T-helper 1 cell treated with Interleukin-12 subunit alpha and Interleukin-12 subunit beta and Interleukin-4 antibody, amounts not matched to agents 30 μg/mL and 1 μg/mL, for 36 hours (primary cell): Measurements from ENCODE around the gene BCL2A1.
"Not testable (repeated sequence)": the region's sequence is repeated elsewhere in the genome, so short reads cannot be mapped to it uniquely, and the experiment has no call there.

Experiments
- H3K27ac Mint-ChIP-seq: one replicate; pipeline ENCODE4 v1.8.0; 2021; ENCODE audit warnings: mild to moderate bottlenecking, mixed read lengths
- H3K27me3 Mint-ChIP-seq: one replicate; pipeline ENCODE4 v1.8.0; 2021; ENCODE audit warnings: low read depth, mixed read lengths
- H3K36me3 Mint-ChIP-seq: one replicate; pipeline ENCODE4 v1.8.0; 2021; ENCODE audit warnings: low read depth, mixed read lengths
- H3K4me1 Mint-ChIP-seq: one replicate; pipeline ENCODE4 v1.8.0; 2021; ENCODE audit warnings: low read depth, mixed read lengths
- H3K4me3 Mint-ChIP-seq: one replicate; pipeline ENCODE4 v1.8.0; 2021; ENCODE audit warnings: mild to moderate bottlenecking, moderate library complexity, mixed read lengths
- H3K9me3 Mint-ChIP-seq: one replicate; pipeline ENCODE4 v1.8.0; 2021; ENCODE audit warnings: mixed read lengths

BCL2A1 gene

GRCh38 chr15:79957741-79958140 lies 13.3 kb downstream of the BCL2A1 start:
- Mint-ChIP-seq H3K4me1 (peaks cover 18% of the 10 kb centered on the region), H3K9me3 (no peaks in the 10 kb centered on the region), H3K4me3 (no peak overlapping the region), H3K36me3 (peaks cover 12% of the 10 kb centered on the region), H3K27ac (no peak overlapping the region), H3K27me3 (no peaks in the 10 kb centered on the region)

- H3K9me3 Mint-ChIP-seq, result no peaks in the 10 kb centered on the region
- H3K4me3 Mint-ChIP-seq, result no peak overlapping the region
- peaks cover 17% of the 10 kb centered on the region for H3K4me1 Mint-ChIP-seq
- no peaks in the 10 kb centered on the region for H3K27me3 Mint-ChIP-seq
- H3K27ac Mint-ChIP-seq, result no peak overlapping the region
- H3K36me3 Mint-ChIP-seq, result peaks cover 9% of the 10 kb centered on the region
These were observed 14.5 kb downstream of the BCL2A1 start for GRCh38 chr15:79956354-79956939.

GRCh38 chr15:79954661-79955060 lies 16.3 kb downstream of the BCL2A1 start:
- Mint-ChIP-seq H3K36me3 (peaks cover 2% of the 10 kb centered on the region), H3K4me3 (no peak overlapping the region), H3K27me3 (no peaks in the 10 kb centered on the region), H3K27ac (no peak overlapping the region), H3K9me3 (no peaks in the 10 kb centered on the region), H3K4me1 (peaks cover 17% of the 10 kb centered on the region)

DNA sequence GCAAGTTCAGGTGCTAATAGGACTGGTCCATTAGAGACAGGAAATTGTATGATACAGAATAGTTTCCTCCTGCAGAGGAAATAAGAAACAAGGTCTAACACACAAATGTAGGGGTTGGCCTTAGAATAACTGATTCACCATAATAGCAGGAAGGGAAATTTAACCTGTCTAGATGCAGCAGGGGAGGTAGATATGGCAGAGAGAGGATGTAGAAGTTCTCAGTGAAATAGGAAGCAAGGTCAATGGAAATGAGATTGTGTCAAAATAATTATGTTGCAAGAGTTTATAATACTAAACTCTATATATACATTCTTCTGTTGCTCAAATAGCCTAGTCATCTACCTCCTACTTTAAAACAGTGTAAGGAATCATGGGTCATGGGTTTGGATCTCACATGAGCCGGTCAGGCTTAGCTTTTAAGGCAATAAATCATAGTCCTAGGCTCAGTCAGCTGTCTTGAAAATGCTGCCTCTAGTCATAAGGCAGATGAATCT lies 17.0 kb downstream of the BCL2A1 start:
- H3K27ac Mint-ChIP-seq, result no peak overlapping the region
- H3K4me1 Mint-ChIP-seq, result peaks cover 17% of the 10 kb centered on the region
- H3K27me3 Mint-ChIP-seq, result no peaks in the 10 kb centered on the region
- H3K36me3 Mint-ChIP-seq, result peaks cover 2% of the 10 kb centered on the region
- no peaks in the 10 kb centered on the region for H3K9me3 Mint-ChIP-seq
- H3K4me3 Mint-ChIP-seq, result no peak overlapping the region

DNA sequence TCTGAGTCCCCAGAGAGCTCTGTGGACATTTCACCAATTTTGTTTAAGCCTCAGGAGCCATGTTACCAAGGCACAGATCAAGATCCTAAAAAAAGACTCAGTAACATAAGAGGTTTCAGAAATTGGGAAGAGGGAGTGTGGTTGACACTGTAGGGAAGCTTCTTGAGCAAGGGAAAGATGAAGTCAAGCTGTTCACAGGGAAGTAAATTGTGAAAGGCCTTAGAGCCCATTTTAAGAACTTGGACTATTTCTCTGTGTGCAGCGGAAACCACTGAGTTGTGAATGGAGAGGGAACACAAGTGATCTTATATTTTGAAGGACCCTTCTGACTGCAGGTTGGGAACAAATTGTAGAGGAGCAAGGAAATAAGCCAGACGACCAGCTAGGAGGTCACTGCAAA lies 18.7 kb downstream of the BCL2A1 start:
- Mint-ChIP-seq H3K4me1 (peaks cover 24% of the 10 kb centered on the region), H3K27me3 (no peaks in the 10 kb centered on the region), H3K27ac (no peak overlapping the region), H3K9me3 (no peaks in the 10 kb centered on the region), H3K4me3 (no peak overlapping the region), H3K36me3 (peaks cover 2% of the 10 kb centered on the region)

DNA sequence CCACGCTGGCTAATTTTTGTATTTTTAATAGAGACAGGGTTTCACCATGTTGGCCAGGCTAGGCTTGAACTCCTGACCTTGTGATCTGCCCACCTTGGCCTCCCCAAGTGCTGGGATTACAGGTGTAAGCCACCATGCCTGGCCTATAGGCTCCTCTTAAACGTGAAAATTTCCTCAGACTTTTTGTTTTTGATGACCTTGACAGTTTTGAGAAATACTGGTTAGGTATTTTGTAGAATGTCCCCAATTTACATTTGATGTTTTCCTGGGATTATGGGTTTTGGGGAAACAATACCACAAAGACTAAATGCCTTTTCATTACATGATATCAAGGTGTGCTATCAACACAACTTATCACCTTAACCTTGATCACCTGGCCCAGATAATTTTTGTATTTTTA lies 20.7 kb downstream of the BCL2A1 start:
- Mint-ChIP-seq H3K4me3 (no peak overlapping the region), H3K36me3 (no peaks in the 10 kb centered on the region), H3K27me3 (no peaks in the 10 kb centered on the region), H3K27ac (no peak overlapping the region), H3K4me1 (peaks cover 23% of the 10 kb centered on the region), H3K9me3 (no peaks in the 10 kb centered on the region)

DNA sequence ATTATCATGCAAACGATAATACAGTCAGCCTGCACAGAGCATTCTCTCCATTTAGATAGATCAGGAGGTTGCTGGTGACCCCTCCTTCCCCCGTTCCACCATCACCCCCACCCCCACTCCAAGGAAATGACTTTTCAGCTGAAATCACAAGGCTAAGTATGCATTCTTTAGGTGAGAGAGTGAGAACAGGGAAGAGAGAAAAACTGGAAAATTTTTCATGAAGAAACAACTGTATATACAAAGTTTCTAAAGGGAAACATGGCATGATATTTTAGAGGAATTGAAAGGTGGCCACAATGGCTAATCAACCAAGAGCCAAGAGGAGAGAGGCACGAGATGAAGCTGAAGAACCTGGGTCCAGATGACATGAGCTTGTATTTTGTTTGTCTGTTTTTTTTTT lies 22.2 kb downstream of the BCL2A1 start:
- Mint-ChIP-seq H3K9me3 (no peaks in the 10 kb centered on the region), H3K4me3 (no peak overlapping the region), H3K36me3 (no peaks in the 10 kb centered on the region), H3K4me1 (peaks cover 17% of the 10 kb centered on the region), H3K27ac (no peak overlapping the region), H3K27me3 (no peaks in the 10 kb centered on the region)

DNA sequence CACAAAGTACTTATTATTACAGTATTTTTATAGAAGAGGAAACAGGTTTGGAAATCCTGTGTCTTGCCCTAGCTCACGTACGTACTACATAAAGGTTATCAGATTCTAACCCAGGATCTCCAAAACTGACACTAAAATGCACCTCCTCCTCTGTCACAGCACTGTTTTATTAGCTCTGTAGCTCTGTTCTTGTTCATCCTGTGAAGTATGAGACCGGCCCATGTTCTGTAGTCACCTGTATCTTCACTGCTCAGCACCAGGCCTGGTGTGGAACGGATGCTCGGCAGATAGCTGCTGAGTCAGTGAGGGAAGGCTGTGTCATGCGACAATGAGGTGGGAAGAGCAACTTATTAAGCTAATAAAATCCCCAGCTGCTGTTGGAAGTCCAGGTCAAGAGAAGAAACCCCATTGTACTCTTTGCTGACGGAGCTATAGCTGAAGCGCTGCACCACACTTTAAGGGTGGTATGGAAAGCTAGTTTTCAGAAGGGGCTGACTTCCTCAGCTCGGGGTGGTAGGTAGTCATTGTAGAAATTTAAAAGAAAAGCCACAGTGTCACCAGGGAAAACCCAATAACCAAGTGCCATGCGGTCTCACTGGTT lies 22.8 kb downstream of the BCL2A1 start:
- Mint-ChIP-seq H3K27me3 (no peaks in the 10 kb centered on the region), H3K27ac (no peak overlapping the region), H3K4me1 (peaks cover 14% of the 10 kb centered on the region), H3K4me3 (no peak overlapping the region), H3K9me3 (no peaks in the 10 kb centered on the region), H3K36me3 (no peaks in the 10 kb centered on the region)

GRCh38 chr15:79947009-79947408 lies 24.0 kb downstream of the BCL2A1 start:
- Mint-ChIP-seq H3K27me3 (no peaks in the 10 kb centered on the region), H3K9me3 (no peaks in the 10 kb centered on the region), H3K36me3 (no peaks in the 10 kb centered on the region), H3K4me1 (peaks cover 12% of the 10 kb centered on the region), H3K27ac (no peak overlapping the region), H3K4me3 (no peak overlapping the region)

GRCh38 chr15:79944622-79945021 lies 26.4 kb downstream of the BCL2A1 start:
- H3K27me3 Mint-ChIP-seq, result no peaks in the 10 kb centered on the region
- no peaks in the 10 kb centered on the region for H3K36me3 Mint-ChIP-seq
- no peak overlapping the region for H3K4me3 Mint-ChIP-seq
- no peaks in the 10 kb centered on the region for H3K9me3 Mint-ChIP-seq
- H3K4me1 Mint-ChIP-seq, result peaks cover 12% of the 10 kb centered on the region
- H3K27ac Mint-ChIP-seq, result no peak overlapping the region

DNA sequence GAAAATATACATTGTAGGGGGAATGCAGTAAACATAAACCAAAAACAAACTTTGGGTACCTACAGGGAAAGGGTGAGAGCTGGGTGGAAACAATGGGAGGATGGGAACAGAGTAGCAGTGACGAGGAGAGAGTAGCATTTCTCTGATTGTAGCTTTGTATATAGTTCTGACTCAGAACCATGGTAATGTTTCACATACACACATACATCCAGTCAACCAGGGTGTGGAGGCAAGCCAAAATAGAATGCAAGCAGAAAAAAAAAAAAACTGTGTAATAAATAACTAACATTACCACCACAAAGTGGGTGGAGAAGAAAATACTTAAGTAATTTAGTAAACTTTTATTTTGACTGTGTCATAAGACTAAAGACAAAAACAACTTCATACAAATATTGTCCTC lies 27.2 kb downstream of the BCL2A1 start:
- H3K4me3 Mint-ChIP-seq, result no peak overlapping the region
- H3K27me3 Mint-ChIP-seq, result peaks cover 7% of the 10 kb centered on the region
- no peak overlapping the region for H3K27ac Mint-ChIP-seq
- no peaks in the 10 kb centered on the region for H3K36me3 Mint-ChIP-seq
- H3K9me3 Mint-ChIP-seq, result no peaks in the 10 kb centered on the region
- peaks cover 11% of the 10 kb centered on the region for H3K4me1 Mint-ChIP-seq

GRCh38 chr15:79942741-79943481 lies 28.1 kb downstream of the BCL2A1 start:
- H3K4me1 Mint-ChIP-seq, result peaks cover 5% of the 10 kb centered on the region
- H3K4me3 Mint-ChIP-seq, result no peak overlapping the region
- H3K36me3 Mint-ChIP-seq, result no peaks in the 10 kb centered on the region
- H3K27me3 Mint-ChIP-seq, result peaks cover 10% of the 10 kb centered on the region
- no peak overlapping the region for H3K27ac Mint-ChIP-seq
- no peaks in the 10 kb centered on the region for H3K9me3 Mint-ChIP-seq

- Mint-ChIP-seq H3K4me1 (peaks cover 4% of the 10 kb centered on the region), H3K4me3 (no peak overlapping the region), H3K36me3 (no peaks in the 10 kb centered on the region), H3K27ac (no peak overlapping the region), H3K27me3 (peaks cover 10% of the 10 kb centered on the region), H3K9me3 (no peaks in the 10 kb centered on the region)
These were observed 31.6 kb downstream of the BCL2A1 start for GRCh38 chr15:79939399-79939798.

GRCh38 chr15:79938143-79938542 lies 32.9 kb downstream of the BCL2A1 start:
- H3K27me3 Mint-ChIP-seq, result peaks cover 10% of the 10 kb centered on the region
- no peaks in the 10 kb centered on the region for H3K36me3 Mint-ChIP-seq
- no peaks in the 10 kb centered on the region for H3K9me3 Mint-ChIP-seq
- no peak overlapping the region for H3K27ac Mint-ChIP-seq
- no peak overlapping the region for H3K4me3 Mint-ChIP-seq
- peaks cover under 1% of the 10 kb centered on the region for H3K4me1 Mint-ChIP-seq

GRCh38 chr15:79935556-79936201 lies 35.3 kb downstream of the BCL2A1 start:
- H3K4me1 Mint-ChIP-seq, H3K9me3 Mint-ChIP-seq, H3K27ac Mint-ChIP-seq, H3K36me3 Mint-ChIP-seq, H3K4me3 Mint-ChIP-seq: not testable (repeated sequence)
- peaks cover 10% of the 10 kb centered on the region for H3K27me3 Mint-ChIP-seq
